Endothelial cell of umbilical vein (primary cell): ENCODE measurements around the gene MMP23B. TPM values are rescaled to one million over a fixed set of nuclear protein-coding genes. Genes with fewer than 3 reads are reported as not detected.

Source experiments
- BruUV-seq: library from RNA; stranded (reverse); fragments of 400-500 nt; replicated peaks from 2 replicates; lab custom pipeline; 2021; lab: Mats Ljungman, UMichigan
- CTCF ChIA-PET: fragments of 300-600, 350-600 bp; sonication (Branson Sonifier 250); formaldehyde crosslinking; loops from one replicate; lab custom pipeline; 2021; ENCODE audit warnings: antibody characterized with exemption, inconsistent platforms; lab: Charles Lee
- POLR2A ChIA-PET: fragments of 300-600, 350-600 bp; sonication (Branson Sonifier 250); formaldehyde crosslinking; loops from one replicate; lab custom pipeline; 2021; ENCODE audit warnings: antibody characterized with exemption, inconsistent platforms; lab: Charles Lee
- DNase-seq: peaks from one replicate; pipeline ENCODE4 v3.0.0-alpha.2; 2011; ENCODE audit warnings: low read depth, low spot score
- FAIRE-seq: peaks from 2 replicates; lab custom pipeline; 2011; peaks lifted over from hg19 to GRCh38; lab: Jason Lieb, UNC
- H2AFZ ChIP-seq: 2 replicates; pipeline ENCODE4 v1.6.0; 2012; ENCODE audit warnings: low read depth, low read length, control low read depth, inconsistent platforms
- H3K27ac ChIP-seq: 2 replicates; pipeline ENCODE4 v1.5.1; 2011; ENCODE audit warnings: low read depth, mild to moderate bottlenecking, control low read depth, low read length, moderate library complexity; ENCODE audit not compliant: insufficient read depth
- H3K27me3 ChIP-seq, 2 experiments: 2 replicates each; pipeline versions ENCODE4 v1.6.0 to v1.6.1; 2011; ENCODE audit warnings: low read length in 2 of 2, mixed read lengths in 1 of 2; ENCODE audit not compliant: control insufficient read depth in 2 of 2, insufficient read depth in 2 of 2
- H3K36me3 ChIP-seq, 2 experiments: 2 replicates in 1 of 2; 3 replicates in 1 of 2; pipeline ENCODE4 v1.5.1; 2011; ENCODE audit warnings: low read length in 2 of 2, mild to moderate bottlenecking in 1 of 2, moderate library complexity in 1 of 2; ENCODE audit not compliant: control insufficient read depth in 2 of 2, insufficient read depth in 2 of 2; ENCODE audit errors: extremely low read depth in 1 of 2
- H3K4me1 ChIP-seq: 3 replicates; pipeline ENCODE4 v1.5.1; 2011; ENCODE audit warnings: mild to moderate bottlenecking, low read length; ENCODE audit not compliant: control insufficient read depth, insufficient read depth; ENCODE audit errors: extremely low read depth
- H3K4me2 ChIP-seq: 2 replicates; pipeline ENCODE4 v1.6.1; 2011; ENCODE audit warnings: low read length, control low read depth, mixed read lengths; ENCODE audit not compliant: insufficient read depth
- H3K4me3 ChIP-seq, 3 experiments: fragments of 200-600 bp in 1 of 3; sonication (generic), shearing (Covaris generic) in 1 of 3; replicated peaks in 1 of 3; 2 replicates each; pipeline ENCODE4 v1.5.1; 2011 to 2016; ENCODE audit warnings: control low read depth in 3 of 3, low read length in 3 of 3, mild to moderate bottlenecking in 2 of 3, inconsistent platforms in 1 of 3, low read depth in 1 of 3, moderate library complexity in 1 of 3; ENCODE audit not compliant: insufficient read depth in 1 of 3
- H3K79me2 ChIP-seq: 2 replicates; pipeline ENCODE4 v1.6.0; 2012; ENCODE audit warnings: low read length, inconsistent platforms; ENCODE audit not compliant: control insufficient read depth, insufficient read depth
- H3K9ac ChIP-seq: replicated peaks from 2 replicates; pipeline ENCODE3; 2011; ENCODE audit warnings: low read length, control low read depth; ENCODE audit not compliant: insufficient read depth; ENCODE audit errors: extremely low read depth
- H3K9me1 ChIP-seq: replicated peaks from 3 replicates; pipeline ENCODE4 v1.6.0; 2011; ENCODE audit warnings: mild to moderate bottlenecking, low read length; ENCODE audit not compliant: control insufficient read depth, insufficient read depth; ENCODE audit errors: extremely low read depth
- H3K9me3 ChIP-seq: replicated peaks from 2 replicates; pipeline ENCODE4 v1.5.1; 2012; ENCODE audit warnings: low read length, inconsistent platforms; ENCODE audit not compliant: control insufficient read depth, insufficient read depth
- H4K20me1 ChIP-seq: replicated peaks from 2 replicates; pipeline ENCODE3; 2011; ENCODE audit warnings: mild to moderate bottlenecking, low read length; ENCODE audit not compliant: control insufficient read depth, insufficient read depth; ENCODE audit errors: extremely low read depth
- EZH2 ChIP-seq: IDR thresholded peaks from 2 replicates; pipeline ENCODE4 v1.6.1; 2012; ENCODE audit warnings: borderline replicate concordance, low read depth, mild to moderate bottlenecking, moderate library complexity, low read length, inconsistent platforms; ENCODE audit not compliant: severe bottlenecking
- FOS ChIP-seq: IDR thresholded peaks from 2 replicates; pipeline ENCODE4 v1.6.1; 2011; ENCODE audit warnings: mild to moderate bottlenecking, low read length, moderate library complexity, borderline replicate concordance; ENCODE audit not compliant: insufficient read depth
- GATA2 ChIP-seq: IDR thresholded peaks from 2 replicates; pipeline ENCODE4 v1.7.0; 2011; ENCODE audit warnings: low read depth, mild to moderate bottlenecking, moderate library complexity, mixed read lengths, low read length; ENCODE audit not compliant: insufficient read length, insufficient read depth
- JUN ChIP-seq: IDR thresholded peaks from 2 replicates; pipeline ENCODE4 v1.6.1; 2011; ENCODE audit warnings: borderline replicate concordance, low read depth; ENCODE audit not compliant: insufficient read length, insufficient read depth
- MYC ChIP-seq: IDR thresholded peaks from one replicate; pipeline ENCODE4 v1.6.1; 2011; ENCODE audit warnings: mild to moderate bottlenecking, low read depth, low read length
- POLR2A ChIP-seq: IDR thresholded peaks from 2 replicates; pipeline ENCODE4 v1.6.1; 2012; ENCODE audit warnings: low read depth, mild to moderate bottlenecking, control low read depth, low read length
- POLR2AphosphoS5 ChIP-seq: IDR thresholded peaks from 2 replicates; pipeline ENCODE4 v1.6.1; 2012; ENCODE audit warnings: low read depth, mild to moderate bottlenecking, control low read depth, low read length, moderate library complexity; ENCODE audit not compliant: insufficient read depth
- dilution Hi-C: fragments of 300-500 bp; cut with MboI; formaldehyde crosslinking; loops from one replicate; pipeline ENCODE4 v1.15.0; 2019; ENCODE audit warnings: low sequenced_read_pairs; ENCODE audit not compliant: extremely low pct_ligation_motif_present
- intact Hi-C: fragments of 100-400 bp; cut with micrococcal nuclease; formaldehyde crosslinking; loops from one replicate; pipeline ENCODE4 v1.10.0; 2022
- polyA plus RNA-seq, 4 experiments: library from polyadenylated mRNA; depleted of rRNA in 3 of 4; stranded (reverse) in 3 of 4; unstranded in 1 of 4; fragments of >200 nt; gene quantifications; 2 replicates each; pipeline versions ENCODE4 v1.2.1 to v1.2.3, GENCODE V29; 2011 to 2012; ENCODE audit warnings: missing spikeins in 1 of 4
- total RNA-seq: library from RNA; stranded (reverse); gene quantifications from 2 replicates; pipeline ENCODE4 v1.2.3, GENCODE V29; 2021
- TF ChIP-seq, protein P1 (sequence below), 2 donors: IDR thresholded peaks; 1 replicate in 1 of 2; 2 replicates in 1 of 2; pipeline ENCODE4 v1.5.1; 2011; ENCODE audit warnings: low read length in 2 of 2, mild to moderate bottlenecking in 2 of 2, moderate library complexity in 2 of 2, control low read depth in 1 of 2, inconsistent platforms in 1 of 2, low read depth in 1 of 2; ENCODE audit not compliant: insufficient read depth in 1 of 2; ENCODE audit errors: extremely low read depth in 1 of 2
- TF ChIP-seq, protein P2 (sequence below): IDR thresholded peaks from 2 replicates; pipeline ENCODE4 v1.6.1; 2011; ENCODE audit not compliant: insufficient read depth, insufficient read length

The MMP23B gene
- total and polyA plus RNA-seq, 2 donors (not counting 3 experiments of a cell fraction or from before 2014, with no cell fraction given) = 0.62 to 5.3 TPM

DNA sequence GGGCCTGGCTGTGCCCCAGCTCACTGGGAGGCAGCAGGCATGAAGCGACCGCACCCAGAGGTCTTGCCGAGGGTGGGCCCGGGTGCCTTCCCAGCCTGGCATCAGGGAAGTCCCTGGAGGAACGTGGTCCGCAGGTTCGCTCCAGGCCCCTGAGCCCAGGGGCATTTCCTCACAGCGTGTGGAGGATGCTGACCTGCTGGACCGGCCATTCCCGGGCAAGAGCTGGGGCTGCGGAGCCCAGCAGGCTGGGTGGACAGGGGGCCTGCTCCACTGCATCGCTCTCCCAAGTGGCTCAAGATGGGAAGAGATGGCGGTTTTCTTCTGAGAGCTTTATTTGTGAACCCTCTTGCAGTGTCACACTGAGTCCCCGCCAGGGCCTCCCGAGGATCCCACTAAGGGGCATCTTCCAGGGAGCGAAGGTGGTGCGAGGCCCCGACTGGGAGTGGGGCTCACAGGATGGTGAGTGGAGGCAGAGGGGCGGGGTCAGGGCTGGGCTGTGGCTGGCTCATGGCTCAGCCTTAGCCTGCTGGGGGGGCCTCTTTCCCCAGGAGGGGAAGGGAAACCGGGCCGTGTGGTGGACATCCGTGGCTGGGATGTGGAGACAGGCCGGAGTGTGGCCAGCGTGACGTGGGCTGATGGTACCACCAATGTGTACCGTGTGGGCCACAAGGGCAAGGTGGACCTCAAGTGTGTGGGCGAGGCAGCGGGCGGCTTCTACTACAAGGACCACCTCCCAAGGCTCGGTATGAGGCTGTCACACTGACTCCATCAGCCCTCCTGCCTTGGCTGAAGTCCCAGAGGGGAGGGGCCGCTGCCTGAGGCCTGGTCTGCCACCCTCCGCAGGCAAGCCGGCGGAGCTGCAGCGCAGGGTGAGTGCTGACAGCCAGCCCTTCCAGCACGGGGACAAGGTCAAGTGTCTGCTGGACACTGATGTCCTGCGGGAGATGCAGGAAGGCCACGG is 7.2 kb upstream of the MMP23B start:
- Histone ChIP-seq H3K4me2 (no peak overlapping the region), H3K79me2 (no peaks in the 10 kb centered on the region), H4K20me1 (no peaks in the 10 kb centered on the region), H3K27ac (no peak overlapping the region), H3K9me1 (no peaks in the 10 kb centered on the region), H3K36me3 (no peaks in the 10 kb centered on the region), H3K9ac (no peak overlapping the region), H3K4me3 (no peak overlapping the region), H3K27me3 (peaks cover 0 to 5% of the 10 kb centered on the region in 2 experiments), H3K9me3 (no peaks in the 10 kb centered on the region), H3K4me1 (no peaks in the 10 kb centered on the region), H2AFZ (no peak overlapping the region)
- POLR2A ChIA-PET = no interaction called here
- dilution Hi-C loops = no loop called here
- TF ChIP-seq JUN = no peak
- TF ChIP-seq FOS = no peak
- TF ChIP-seq MYC = no peak
- no TSS peak for BruUV-seq
- FAIRE-seq (no peak), DNase-seq (no peak)
- intact Hi-C loops = no loop called here
- CTCF ChIA-PET = no interaction called here

DNA sequence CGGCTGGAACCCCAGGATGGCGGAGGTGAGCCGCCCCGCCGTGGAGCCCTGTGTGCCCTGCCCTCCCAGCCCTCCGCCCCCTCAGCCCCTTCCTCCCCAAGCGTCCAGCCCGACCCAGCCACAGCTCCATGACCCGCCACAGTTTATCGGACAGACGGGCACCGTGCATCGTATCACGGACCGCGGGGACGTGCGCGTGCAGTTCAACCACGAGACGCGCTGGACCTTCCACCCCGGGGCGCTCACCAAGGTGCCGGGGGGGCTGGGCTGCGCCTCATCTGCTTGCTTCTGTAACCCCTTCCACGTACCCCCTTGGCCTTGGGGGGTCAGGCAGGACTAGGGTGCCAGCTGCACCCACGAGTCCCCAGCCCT is 6.6 kb upstream of the MMP23B start:
- H3K27ac ChIP-seq = no peak overlapping the region
- H3K4me1 ChIP-seq = no peaks in the 10 kb centered on the region
- ChIA-PET CTCF (interaction anchor here (1.4 kb wide), 1 partner anchor 10 kb away, joined by 4 read pairs; the partner anchor contains the start of gene MIB2), POLR2A (no interaction called here)
- dilution Hi-C loops = no loop called here
- no peak for TF ChIP-seq FOS
- TF ChIP-seq JUN = no peak
- TF ChIP-seq, protein P1, sequence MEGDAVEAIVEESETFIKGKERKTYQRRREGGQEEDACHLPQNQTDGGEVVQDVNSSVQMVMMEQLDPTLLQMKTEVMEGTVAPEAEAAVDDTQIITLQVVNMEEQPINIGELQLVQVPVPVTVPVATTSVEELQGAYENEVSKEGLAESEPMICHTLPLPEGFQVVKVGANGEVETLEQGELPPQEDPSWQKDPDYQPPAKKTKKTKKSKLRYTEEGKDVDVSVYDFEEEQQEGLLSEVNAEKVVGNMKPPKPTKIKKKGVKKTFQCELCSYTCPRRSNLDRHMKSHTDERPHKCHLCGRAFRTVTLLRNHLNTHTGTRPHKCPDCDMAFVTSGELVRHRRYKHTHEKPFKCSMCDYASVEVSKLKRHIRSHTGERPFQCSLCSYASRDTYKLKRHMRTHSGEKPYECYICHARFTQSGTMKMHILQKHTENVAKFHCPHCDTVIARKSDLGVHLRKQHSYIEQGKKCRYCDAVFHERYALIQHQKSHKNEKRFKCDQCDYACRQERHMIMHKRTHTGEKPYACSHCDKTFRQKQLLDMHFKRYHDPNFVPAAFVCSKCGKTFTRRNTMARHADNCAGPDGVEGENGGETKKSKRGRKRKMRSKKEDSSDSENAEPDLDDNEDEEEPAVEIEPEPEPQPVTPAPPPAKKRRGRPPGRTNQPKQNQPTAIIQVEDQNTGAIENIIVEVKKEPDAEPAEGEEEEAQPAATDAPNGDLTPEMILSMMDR (IDR thresholded peaks at IDR 0.05; ENCODE audit: extremely low read depth in 1 of 2, insufficient read depth in 1 of 2, low read depth in 1 of 2, low read length in 2 of 2) = no peak
- TF ChIP-seq POLR2A = no peak
- no peak for TF ChIP-seq MYC
- TF ChIP-seq EZH2 = no peak
- no peak for TF ChIP-seq GATA2
- no peak for TF ChIP-seq POLR2AphosphoS5
- TF ChIP-seq, protein P2, sequence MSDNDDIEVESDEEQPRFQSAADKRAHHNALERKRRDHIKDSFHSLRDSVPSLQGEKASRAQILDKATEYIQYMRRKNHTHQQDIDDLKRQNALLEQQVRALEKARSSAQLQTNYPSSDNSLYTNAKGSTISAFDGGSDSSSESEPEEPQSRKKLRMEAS = no peak
- DNase-seq (no peak), FAIRE-seq (no peak)
- no peak overlapping the region for H2AFZ ChIP-seq
- no peaks in the 10 kb centered on the region for H3K9me1 ChIP-seq
- no TSS peak for BruUV-seq
- no peak overlapping the region for H3K9ac ChIP-seq
- intact Hi-C loops = no loop called here
- H3K4me2 ChIP-seq = no peak overlapping the region
- no peaks in the 10 kb centered on the region for H3K79me2 ChIP-seq
- H3K4me3 ChIP-seq = no peak overlapping the region
- H3K36me3 ChIP-seq = no peaks in the 10 kb centered on the region
- H3K9me3 ChIP-seq = no peaks in the 10 kb centered on the region
- no peaks in the 10 kb centered on the region for H4K20me1 ChIP-seq
- peaks cover 0 to 7% of the 10 kb centered on the region in 2 experiments for H3K27me3 ChIP-seq
